HS-27A (cell line): ENCODE results near the gene ARHGDIB.

Experiments used
- DNase-seq: peaks from one replicate; pipeline ENCODE4 v3.0.0-alpha.2; 2012; ENCODE audit warnings: low read depth, missing footprints

Gene ARHGDIB

GRCh38 chr12:14961466-14962152 is at the start of gene ARHGDIB:
TSS of gene ARHGDIB (minus strand) at chr12:14961601. CDS start at chr12:14950712, 10,889 bp downstream.
- DNase-seq = no peak

DNA sequence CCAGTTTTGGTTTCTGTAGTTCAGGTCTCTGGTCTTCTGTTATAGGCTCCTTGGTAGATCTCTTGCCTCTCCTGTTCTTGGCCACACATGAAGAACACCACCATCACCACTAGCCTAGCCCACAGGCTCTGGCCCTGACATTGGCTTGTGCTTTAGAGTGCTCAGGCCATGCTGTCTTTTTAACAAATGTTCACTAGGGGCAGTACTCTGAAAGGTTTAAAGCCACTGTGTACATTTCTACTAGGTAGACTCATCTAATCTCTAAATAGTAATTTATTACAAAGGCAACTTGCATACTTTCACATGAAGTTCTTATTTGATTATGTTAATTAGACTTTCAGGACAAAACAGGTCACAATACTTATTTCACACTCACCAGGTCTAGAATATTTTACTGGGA is 49.8 kb upstream of the ARHGDIB start:
- no peak for DNase-seq

DNA sequence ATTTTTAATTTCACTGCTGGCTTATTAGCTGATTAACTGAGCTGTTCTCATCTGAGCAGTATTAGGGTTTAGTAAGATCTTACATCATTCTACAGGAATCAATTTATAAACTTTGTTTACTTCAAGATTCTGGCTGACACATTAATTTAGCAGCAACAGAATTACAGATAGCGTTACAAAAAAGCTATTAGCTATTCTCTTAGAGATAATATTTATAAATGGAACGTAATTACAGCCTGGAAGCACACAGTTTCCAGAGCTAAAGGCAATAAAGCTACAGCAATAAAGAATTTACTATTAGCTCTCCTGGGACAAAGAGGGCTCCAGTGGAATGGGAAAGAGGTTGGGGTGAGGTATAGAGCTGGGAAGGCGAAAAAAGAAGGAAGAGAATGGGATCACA is 46.1 kb upstream of the ARHGDIB start:
- DNase-seq = no peak

DNA sequence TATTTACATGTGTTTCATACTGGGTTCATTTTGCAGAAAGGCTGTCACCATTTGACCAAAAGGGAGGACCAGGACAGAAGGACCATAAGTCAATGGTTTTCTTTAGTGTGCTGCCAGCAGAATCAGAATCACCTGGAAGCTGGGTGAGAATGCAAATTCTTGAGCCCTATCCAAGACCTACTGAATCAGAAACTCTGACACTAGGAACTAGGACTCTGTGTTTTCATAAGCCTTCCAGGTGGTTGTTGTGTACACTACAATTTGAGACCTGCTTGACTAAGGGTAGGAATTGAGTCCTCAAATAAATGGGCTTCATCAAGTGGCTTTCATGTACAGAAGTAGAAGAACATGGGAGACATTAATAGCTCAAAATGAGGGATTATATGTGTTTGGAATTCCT is 43.7 kb upstream of the ARHGDIB start:
- no peak for DNase-seq

GRCh38 chr12:15004421-15004820 is 43.0 kb upstream of the ARHGDIB start:
- no peak for DNase-seq

DNA sequence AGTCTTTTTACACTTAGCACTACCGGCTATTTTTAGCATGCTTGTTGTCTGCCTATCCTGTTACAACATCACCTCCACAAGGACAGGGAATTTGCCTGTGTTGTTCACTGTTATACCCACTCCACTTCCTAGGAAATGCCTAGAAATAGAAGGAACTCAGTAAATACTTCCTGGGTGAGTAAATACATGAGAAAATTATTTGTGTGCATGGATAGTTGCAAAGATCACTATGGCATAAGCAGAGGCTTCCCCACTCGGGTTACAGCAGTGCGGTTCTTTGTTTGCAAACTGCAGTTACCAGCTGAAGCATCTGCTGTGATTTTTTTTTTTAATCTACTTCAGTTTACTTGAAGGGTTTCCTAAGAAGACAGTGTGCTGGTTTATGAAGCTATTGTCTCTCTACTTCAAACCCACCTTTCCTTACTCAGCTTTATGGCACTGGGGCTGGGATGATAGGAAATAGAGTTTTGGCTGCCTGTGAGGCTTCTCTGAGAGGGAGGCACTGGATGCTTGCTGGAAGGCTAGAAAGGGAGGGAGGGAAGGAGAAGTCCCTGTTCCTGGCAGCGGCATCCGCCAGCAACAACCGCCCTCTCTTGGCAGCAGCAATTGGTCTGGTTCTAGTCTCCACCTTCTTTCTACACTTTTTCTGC is 40.5 kb upstream of the ARHGDIB start:
- DNase-seq = no peak

DNA sequence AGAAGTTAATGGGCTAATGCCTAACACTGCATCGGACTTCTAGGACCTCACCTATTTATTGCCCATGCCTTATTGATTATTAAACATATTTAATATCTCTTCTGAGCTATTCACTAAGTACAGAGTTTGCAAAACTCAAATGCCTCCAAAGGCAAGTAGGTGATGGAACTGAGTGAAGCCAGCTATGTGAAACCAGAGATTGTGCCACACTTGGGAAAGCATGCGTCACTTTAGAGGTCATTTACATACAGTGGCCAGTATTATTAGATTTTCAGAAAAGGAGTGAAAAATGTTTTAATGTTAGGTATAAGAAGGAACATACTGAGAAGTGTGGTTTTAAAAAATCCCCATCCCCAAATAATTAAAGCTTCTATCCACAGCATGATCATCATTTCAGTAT is 39.2 kb upstream of the ARHGDIB start:
- no peak for DNase-seq

GRCh38 chr12:14999695-15000365 is 38.4 kb upstream of the ARHGDIB start:
- peak; percentile 63 for DNase-seq

DNA sequence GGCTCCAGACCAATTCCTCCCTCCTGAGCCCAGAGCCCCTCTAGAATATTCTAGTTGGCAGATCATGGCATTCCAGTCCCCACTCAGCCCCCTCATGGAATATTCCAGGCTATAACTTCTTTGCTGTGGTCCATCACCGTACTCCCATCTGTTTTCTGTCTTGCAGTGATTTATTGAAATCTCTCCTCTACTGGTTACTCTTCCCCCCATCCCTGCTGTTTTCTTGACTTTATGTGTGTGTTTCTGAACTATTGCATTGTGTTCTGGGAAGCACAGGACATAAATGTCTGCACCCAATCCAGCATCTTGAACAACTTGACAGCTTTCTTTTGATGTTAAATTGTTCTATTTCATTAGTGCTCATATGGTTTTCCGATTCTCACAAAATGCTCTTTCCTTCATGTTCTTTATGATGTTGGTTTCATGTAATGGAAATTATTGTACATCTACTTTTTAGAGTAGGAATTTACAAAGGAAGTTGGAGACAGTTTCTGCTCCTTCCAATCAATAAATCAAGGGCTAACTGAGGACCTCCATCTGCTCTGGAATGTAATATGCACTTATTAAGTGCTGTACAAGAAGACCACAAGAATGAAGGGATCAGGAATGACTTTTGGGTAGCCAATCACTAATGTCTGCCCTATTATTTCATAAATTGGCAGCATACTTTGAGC is 37.8 kb upstream of the ARHGDIB start:
- no peak for DNase-seq

GRCh38 chr12:14997998-14998397 is 36.6 kb upstream of the ARHGDIB start:
- DNase-seq = no peak

GRCh38 chr12:14995583-14996425 is 34.4 kb upstream of the ARHGDIB start:
- DNase-seq = peak; percentile 59

GRCh38 chr12:14994610-14995009 is 33.2 kb upstream of the ARHGDIB start:
- DNase-seq = no peak

GRCh38 chr12:14993537-14994266 is 32.3 kb upstream of the ARHGDIB start:
- peak; percentile 51 for DNase-seq

DNA sequence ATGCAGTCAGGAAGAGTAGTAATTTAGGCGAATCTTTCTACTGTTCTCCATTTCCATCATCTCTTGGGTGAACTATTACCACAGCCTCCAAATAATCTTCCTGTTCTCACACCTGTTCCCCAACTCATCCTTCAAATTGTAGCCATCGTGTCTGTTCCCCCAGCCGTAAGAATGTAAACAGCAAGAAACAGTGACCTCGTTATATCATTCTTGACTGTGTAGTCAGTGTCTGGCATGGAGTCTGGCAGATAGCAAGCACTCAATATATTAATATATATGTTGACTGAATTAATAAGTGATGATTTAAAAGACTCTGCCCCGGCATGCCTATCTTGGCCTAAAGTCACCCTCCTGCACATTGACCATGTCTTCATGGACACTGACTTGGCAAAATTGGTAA is 31.7 kb upstream of the ARHGDIB start:
- no peak for DNase-seq

DNA sequence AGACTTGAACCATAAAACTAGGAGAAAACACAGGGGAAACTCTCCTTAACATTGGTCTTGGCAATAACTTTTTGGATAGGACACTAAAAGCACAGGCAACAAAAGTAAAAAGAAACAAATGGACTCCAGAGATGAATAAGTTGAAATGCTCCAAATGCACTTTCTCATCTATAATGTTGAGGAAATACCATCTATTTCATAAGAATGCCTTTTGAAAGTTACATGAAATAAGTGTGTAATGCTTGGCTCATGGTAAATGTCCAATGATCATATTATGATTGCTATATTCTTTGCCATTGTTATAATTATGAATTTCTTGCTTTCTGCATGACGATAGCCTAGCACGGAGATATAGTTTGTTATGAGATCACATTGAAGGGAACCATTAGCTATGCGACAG is 31.3 kb upstream of the ARHGDIB start:
- no peak for DNase-seq

DNA sequence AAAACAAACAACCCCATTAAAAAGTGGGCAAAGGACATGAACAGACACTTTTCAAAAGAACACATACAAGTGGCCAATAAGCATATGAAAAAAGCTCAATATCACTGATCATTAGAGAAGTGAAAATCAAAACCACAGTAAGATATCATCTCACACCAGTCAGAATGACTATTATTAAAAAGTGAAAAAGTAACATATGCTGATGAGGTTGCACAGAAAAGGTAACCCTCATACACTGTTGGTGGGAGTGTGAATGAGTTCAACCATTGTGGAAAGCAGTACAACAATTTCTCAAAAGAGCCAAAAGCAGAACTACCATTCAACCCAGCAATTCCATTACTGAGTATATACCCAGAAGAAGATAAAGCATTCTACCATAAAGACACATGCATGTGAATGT is 29.7 kb upstream of the ARHGDIB start:
- no peak for DNase-seq

DNA sequence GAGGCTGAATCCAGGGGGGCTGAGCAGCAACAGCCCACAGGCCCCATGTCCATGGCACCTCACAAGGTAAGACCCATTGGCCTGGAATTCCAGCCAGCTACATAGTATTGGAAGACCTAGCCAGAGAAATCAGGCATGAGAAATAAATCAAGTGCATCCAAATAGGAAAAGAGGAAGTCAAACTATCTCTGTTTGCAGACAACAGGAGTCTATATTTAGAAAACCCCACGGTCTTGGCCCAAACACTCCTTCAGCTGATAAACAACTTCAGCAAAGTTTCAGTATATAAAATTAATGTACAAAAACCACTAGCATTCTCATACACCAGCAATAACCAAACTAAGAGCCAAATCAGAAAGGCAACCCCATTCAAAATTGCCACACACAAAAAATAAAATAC is 28.4 kb upstream of the ARHGDIB start:
- DNase-seq = no peak

DNA sequence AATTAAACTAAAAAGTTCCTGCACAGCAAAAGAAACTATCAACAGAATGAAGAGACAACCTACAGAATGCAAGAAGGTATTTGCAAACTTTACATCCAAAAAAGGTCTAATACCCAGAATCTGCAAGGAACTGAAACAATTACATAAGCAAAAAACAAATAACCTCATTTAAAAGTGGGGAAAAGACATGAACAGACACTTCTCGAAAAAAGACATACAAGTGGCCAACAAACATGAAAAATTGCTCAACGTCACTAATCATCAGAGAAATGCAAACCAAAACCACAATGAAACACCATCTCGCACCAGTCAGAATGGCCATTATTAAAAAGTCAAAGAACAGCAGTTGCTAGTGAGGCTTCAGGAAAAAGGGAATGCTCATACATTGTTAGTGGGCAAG is 26.6 kb upstream of the ARHGDIB start:
- no peak for DNase-seq

GRCh38 chr12:14986449-14986848 is 25.0 kb upstream of the ARHGDIB start:
- no peak for DNase-seq

GRCh38 chr12:14984766-14985285 is 23.4 kb upstream of the ARHGDIB start:
- no peak for DNase-seq

DNA sequence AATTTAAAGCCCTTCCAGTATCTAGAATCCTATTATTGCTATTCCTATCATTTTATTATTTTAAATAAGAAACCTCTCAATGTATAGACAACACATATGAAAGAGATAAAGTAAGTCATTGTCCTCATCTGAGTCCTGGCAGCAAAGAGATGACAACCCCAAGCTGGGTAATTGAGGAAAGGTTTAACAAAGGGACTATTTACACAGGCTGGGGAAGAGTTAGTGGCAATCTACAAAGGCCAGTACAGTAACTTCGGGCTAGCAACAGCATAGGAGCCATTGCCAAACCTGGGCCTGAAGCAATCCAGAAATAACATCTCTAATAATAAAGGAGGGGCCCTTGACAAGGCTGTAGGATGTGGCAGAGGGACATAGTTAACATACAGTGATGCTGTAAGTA is 22.6 kb upstream of the ARHGDIB start:
- no peak for DNase-seq
